Measurements from ENCODE around the gene PUM2.

PUM2 gene

GRCh38 chr2:20208476-20208859 is 142.2 kb downstream of the PUM2 start:
- ChIA-PET CTCF (interaction anchor here (0.8 to 6.5 kb wide), 6 partner anchors 9 to 261 kb away, joined by 3 to 47 read pairs (median 4); partner anchors contain the start of gene SDC1), POLR2A (no interaction called here)
- DNase-seq (ENCODE audit: low read depth, low spot score): no peak
- H3K4me3 ChIP-seq (ENCODE audit: low read depth, low read length): no peak overlapping the region
- no peak for TF ChIP-seq CTCF (IDR thresholded peaks at IDR 0.05; ENCODE audit: insufficient read depth, low read length, missing control alignments)

DNA sequence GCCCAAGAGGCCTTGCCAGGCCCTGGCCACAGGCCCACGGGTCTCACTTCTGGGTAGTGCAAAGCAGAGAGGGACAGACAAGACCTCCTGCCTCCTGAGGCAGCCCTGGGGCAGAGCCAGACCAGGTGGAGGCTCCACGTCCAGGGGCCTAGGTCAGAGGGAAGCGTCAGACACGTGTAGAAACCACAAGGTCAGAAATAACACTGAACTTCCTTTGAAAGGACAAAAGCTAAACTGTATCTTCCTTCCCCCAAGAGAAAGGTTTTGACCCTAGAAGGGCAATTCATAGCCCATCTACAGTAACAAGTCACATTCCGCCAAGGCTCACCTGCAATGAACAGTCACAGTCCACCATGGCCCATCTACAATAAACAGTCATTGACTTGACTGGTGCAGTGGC is 143.6 kb downstream of the PUM2 start:
- POLR2A ChIA-PET: no interaction called here
- CTCF ChIA-PET: interaction anchor here (0.7 to 6.5 kb wide), 4 partner anchors 10 to 35 kb away, joined by 4 to 47 read pairs (median 6); partner anchors contain the start of gene SDC1
- DNase-seq (ENCODE audit: low read depth, low spot score): no peak
- H3K4me3 ChIP-seq (ENCODE audit: low read depth, low read length): no peak overlapping the region
- no peak for TF ChIP-seq CTCF (IDR thresholded peaks at IDR 0.05; ENCODE audit: insufficient read depth, low read length, missing control alignments)

DNA sequence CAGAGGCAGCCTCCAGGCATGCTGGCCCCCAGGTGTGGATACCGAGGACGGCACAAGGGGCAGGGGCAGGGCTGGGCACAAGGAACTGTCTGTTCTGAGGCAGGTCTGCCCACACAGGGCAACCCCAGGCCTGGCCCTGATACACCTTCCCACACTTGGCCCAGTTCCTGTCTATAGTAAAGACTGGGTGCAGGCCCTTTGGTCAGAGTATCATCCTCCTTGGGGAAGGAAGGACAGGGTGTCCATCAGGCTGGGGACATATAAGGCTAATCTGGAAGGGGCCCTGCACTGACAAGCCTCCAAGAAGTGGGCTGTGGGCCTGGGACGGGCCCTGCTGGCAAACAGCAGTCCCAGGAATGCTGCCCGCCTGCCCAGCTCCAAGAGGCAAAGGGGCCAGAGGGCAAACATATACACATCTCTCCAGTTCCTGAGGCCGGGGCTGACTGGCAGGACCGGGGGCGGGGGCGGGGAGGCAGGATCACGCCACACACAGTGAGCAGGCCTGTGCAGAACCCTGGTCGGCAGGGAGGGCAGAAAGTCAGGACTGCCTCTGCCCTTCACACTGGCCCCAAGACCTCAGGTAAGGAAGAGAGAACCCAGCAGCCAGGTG is 144.6 kb downstream of the PUM2 start:
- ChIA-PET CTCF (interaction anchor here (6.5 kb wide), 1 partner anchor 15 kb away, joined by 47 read pairs; no protein-coding TSS in a partner anchor), POLR2A (no interaction called here)
- no peak for TF ChIP-seq CTCF (IDR thresholded peaks at IDR 0.05; ENCODE audit: insufficient read depth, low read length, missing control alignments)
- DNase-seq (ENCODE audit: low read depth, low spot score): no peak
- H3K4me3 ChIP-seq (ENCODE audit: low read depth, low read length): no peak overlapping the region

DNA sequence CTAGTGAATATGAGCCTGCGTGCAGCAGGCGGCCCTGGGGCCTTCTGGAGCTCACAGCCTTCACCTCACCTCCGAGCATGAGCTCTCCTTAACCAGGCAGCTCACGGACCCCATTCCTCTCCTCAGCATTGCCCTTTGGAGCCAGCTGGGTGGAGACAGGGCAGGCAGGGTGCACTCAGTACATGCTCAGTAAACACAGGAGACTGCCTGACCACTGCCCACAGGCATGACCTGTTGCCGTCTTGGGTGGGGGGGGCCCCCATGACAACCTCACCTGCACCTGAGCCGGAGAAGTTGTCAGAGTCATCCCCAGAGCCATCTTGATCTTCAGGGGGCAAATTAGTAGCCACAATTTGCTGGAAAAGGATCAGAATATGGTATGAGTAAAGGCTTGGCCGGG is 145.6 kb downstream of the PUM2 start:
- ChIA-PET CTCF (interaction anchor here (1.0 to 6.5 kb wide), 3 partner anchors 14 to 69 kb away, joined by 3 to 47 read pairs (median 4); no protein-coding TSS in a partner anchor), POLR2A (no interaction called here)
- no peak for DNase-seq (ENCODE audit: low read depth, low spot score)
- no peak for TF ChIP-seq CTCF (IDR thresholded peaks at IDR 0.05; ENCODE audit: insufficient read depth, low read length, missing control alignments)
- H3K4me3 ChIP-seq (ENCODE audit: low read depth, low read length): no peak overlapping the region

GRCh38 chr2:20203521-20204225 is 147.0 kb downstream of the PUM2 start:
- ChIA-PET POLR2A (no interaction called here), CTCF (interaction anchor here (0.8 to 6.5 kb wide), 3 partner anchors 11 to 98 kb away, joined by 3 to 47 read pairs (median 3); no protein-coding TSS in a partner anchor)
- no peak for DNase-seq (ENCODE audit: low read depth, low spot score)
- no peak for TF ChIP-seq CTCF (IDR thresholded peaks at IDR 0.05; ENCODE audit: insufficient read depth, low read length, missing control alignments)
- H3K4me3 ChIP-seq (ENCODE audit: low read depth, low read length): no peak overlapping the region

DNA sequence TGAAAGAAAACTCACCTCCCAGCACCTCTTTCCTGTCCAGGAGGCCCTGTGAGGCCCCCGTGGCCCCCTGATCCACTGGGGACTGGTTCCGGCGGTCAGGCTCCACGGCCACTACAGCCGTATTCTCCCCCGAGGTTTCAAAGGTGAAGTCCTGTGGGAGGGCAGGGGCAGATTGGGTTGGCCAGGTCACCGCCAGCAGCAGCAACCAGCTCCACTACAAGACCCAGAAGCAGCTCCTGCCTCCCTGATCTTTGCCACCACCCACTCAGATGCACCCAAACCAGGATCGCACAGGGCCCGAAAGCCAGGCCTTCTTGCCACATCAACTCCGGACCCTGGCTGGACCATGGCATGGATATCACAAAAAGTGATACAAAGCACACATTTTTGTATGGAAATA is 147.6 kb downstream of the PUM2 start:
- no peak for TF ChIP-seq CTCF (IDR thresholded peaks at IDR 0.05; ENCODE audit: insufficient read depth, low read length, missing control alignments)
- no peak overlapping the region for H3K4me3 ChIP-seq (ENCODE audit: low read depth, low read length)
- no peak for DNase-seq (ENCODE audit: low read depth, low spot score)
- ChIA-PET POLR2A (no interaction called here), CTCF (interaction anchor here (0.8 to 6.5 kb wide), 3 partner anchors 12 to 97 kb away, joined by 3 to 47 read pairs (median 3); no protein-coding TSS in a partner anchor)
